ENCODE data around the gene CYB5RL.

GRCh38 chr1:54152696-54153095 is 47.1 kb downstream of the CYB5RL start, which contains the start of gene CDCP2:
- TF ChIP-seq, protein P1, sequence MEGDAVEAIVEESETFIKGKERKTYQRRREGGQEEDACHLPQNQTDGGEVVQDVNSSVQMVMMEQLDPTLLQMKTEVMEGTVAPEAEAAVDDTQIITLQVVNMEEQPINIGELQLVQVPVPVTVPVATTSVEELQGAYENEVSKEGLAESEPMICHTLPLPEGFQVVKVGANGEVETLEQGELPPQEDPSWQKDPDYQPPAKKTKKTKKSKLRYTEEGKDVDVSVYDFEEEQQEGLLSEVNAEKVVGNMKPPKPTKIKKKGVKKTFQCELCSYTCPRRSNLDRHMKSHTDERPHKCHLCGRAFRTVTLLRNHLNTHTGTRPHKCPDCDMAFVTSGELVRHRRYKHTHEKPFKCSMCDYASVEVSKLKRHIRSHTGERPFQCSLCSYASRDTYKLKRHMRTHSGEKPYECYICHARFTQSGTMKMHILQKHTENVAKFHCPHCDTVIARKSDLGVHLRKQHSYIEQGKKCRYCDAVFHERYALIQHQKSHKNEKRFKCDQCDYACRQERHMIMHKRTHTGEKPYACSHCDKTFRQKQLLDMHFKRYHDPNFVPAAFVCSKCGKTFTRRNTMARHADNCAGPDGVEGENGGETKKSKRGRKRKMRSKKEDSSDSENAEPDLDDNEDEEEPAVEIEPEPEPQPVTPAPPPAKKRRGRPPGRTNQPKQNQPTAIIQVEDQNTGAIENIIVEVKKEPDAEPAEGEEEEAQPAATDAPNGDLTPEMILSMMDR (IDR thresholded peaks at IDR 0.05): no peak
- no peak for TF ChIP-seq POLR2A (IDR thresholded peaks at IDR 0.05)
